Thymus (tissue), 11 donors: ENCODE results near the gene TIGD3. TPM values are rescaled to one million over a fixed set of nuclear protein-coding genes. Genes with fewer than 3 reads are reported as not detected.

Source experiments
- DNase-seq, 9 donors: peaks; one replicate each; pipeline ENCODE4 v3.0.0-alpha.2; 2013; ENCODE audit warnings: low spot score in 9 of 9, low read depth in 6 of 9, missing footprints in 1 of 9
- H3K27ac ChIP-seq, 2 donors: one replicate each; pipeline ENCODE4 v1.5.1; 2013; ENCODE audit warnings: control low read depth in 1 of 2, low read depth in 1 of 2, low read length in 1 of 2, mild to moderate bottlenecking in 1 of 2, moderate library complexity in 1 of 2
- H3K27me3 ChIP-seq, 2 donors: one replicate each; pipeline ENCODE4 v1.5.1; 2013; ENCODE audit warnings: low read length in 1 of 2; ENCODE audit not compliant: control insufficient read depth in 2 of 2, insufficient read depth in 1 of 2
- H3K36me3 ChIP-seq, 2 donors: one replicate each; pipeline ENCODE4 v1.5.1; 2013; ENCODE audit warnings: low read length in 1 of 2, mild to moderate bottlenecking in 1 of 2, moderate library complexity in 1 of 2; ENCODE audit not compliant: control insufficient read depth in 2 of 2, insufficient read depth in 2 of 2
- H3K4me1 ChIP-seq, 2 donors: one replicate each; pipeline ENCODE4 v1.5.1; 2013; ENCODE audit warnings: low read length in 2 of 2; ENCODE audit not compliant: control insufficient read depth in 2 of 2, insufficient read depth in 2 of 2
- H3K4me3 ChIP-seq, 2 donors: one replicate each; pipeline ENCODE4 v1.5.1; 2013; ENCODE audit warnings: low read length in 2 of 2, control low read depth in 1 of 2, mild to moderate bottlenecking in 1 of 2
- H3K9me3 ChIP-seq, 2 donors: one replicate each; pipeline ENCODE4 v1.5.1; 2013; ENCODE audit warnings: low read length in 1 of 2, mild to moderate bottlenecking in 1 of 2; ENCODE audit not compliant: control insufficient read depth in 2 of 2, insufficient read depth in 1 of 2
- whole genome bisulfite sequencing: extraction: QIAGEN DNeasy Blood & Tissue Kit; methylation state at CpG from one replicate; pipeline ENCODE4 v1.1.7; 2013; 5-methylcytosine and 5-hydroxymethylcytosine counted together
- polyA plus RNA-seq: library from polyadenylated mRNA; stranded (reverse); fragments of 200-250 nt; gene quantifications from one replicate; pipeline ENCODE4 v1.2.3, GENCODE V29; 2013
- total RNA-seq: library from RNA; stranded (reverse); fragments of 120-200 nt; gene quantifications from one replicate; pipeline ENCODE4 v1.2.4, GENCODE V29; 2013
- donor health status: healthy.

The TIGD3 gene
- total and polyA plus RNA-seq, 2 donors: 1.0 to 1.9 TPM

DNA sequence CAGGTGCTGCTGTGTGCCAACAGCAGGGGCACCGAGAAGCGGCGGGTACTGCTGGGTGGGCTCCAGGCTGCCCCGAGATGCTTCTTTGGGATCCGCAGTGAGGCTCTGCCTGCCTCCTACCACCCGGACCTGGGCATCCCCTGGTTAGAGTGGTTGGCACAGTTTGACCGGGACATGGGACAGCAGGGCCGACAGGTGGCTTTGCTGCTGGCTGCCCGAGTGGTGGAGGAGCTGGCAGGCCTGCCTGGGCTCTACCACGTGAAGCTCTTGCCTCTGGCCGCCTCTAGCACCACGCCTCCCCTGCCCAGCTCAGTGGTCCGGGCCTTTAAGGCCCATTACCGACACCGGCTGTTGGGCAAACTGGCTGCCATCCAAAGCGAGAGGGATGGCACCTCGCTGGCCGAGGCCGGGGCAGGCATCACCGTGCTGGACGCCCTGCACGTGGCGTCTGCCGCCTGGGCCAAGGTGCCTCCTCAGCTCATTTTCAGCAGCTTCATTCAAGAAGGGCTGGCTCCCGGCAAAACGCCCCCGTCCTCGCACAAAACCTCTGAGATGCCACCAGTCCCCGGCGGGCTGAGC is 1.9 kb downstream of the TIGD3 start:
- Histone ChIP-seq H3K27me3 (peaks cover 0 to 20% of the 10 kb centered on the region in 2 donors), H3K4me3 (no peak overlapping the region), H3K9me3 (peaks cover 0 to 2% of the 10 kb centered on the region in 2 donors), H3K36me3 (peaks cover 12 to 20% of the 10 kb centered on the region in 2 donors), H3K4me1 (peaks cover 14 to 38% of the 10 kb centered on the region in 2 donors), H3K27ac (no peak overlapping the region)
- 98% methylated on average over 30 of the region's 30 CpGs for WGBS
- no peak for DNase-seq

DNA sequence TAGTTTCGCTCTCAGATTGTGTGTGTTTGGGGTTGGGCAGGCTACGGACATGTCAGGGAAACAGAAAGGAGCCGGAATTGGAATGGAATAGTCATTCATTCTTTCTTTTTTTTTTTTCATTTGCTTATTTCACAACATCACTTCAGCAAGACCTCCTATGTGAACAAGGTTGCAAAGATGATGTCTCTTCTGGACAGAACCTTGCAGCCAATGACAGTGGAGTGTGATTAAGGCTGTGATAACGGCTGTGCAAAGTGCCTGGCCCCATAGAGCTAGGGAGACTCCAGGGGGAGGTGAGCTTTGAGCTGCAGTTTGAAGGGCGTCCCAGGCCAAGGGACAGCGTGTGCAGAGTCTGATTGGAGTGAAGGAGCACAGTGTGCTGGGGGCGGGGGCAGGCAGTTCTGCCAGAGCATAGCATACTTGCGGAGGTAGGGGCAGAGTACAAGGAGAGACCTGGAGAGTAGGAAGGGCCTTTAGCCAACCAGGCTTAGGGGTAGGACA is 3.4 kb downstream of the TIGD3 start:
- Histone ChIP-seq H3K9me3 (no peaks in the 10 kb centered on the region), H3K36me3 (peaks cover 0 to 7% of the 10 kb centered on the region in 2 donors), H3K4me1 (peaks cover 11 to 30% of the 10 kb centered on the region in 2 donors), H3K4me3 (no peak overlapping the region), H3K27ac (no peak overlapping the region), H3K27me3 (peaks cover 0 to 20% of the 10 kb centered on the region in 2 donors)
- 96% methylated on average over 8 of the region's 8 CpGs for WGBS
- no peak for DNase-seq

DNA sequence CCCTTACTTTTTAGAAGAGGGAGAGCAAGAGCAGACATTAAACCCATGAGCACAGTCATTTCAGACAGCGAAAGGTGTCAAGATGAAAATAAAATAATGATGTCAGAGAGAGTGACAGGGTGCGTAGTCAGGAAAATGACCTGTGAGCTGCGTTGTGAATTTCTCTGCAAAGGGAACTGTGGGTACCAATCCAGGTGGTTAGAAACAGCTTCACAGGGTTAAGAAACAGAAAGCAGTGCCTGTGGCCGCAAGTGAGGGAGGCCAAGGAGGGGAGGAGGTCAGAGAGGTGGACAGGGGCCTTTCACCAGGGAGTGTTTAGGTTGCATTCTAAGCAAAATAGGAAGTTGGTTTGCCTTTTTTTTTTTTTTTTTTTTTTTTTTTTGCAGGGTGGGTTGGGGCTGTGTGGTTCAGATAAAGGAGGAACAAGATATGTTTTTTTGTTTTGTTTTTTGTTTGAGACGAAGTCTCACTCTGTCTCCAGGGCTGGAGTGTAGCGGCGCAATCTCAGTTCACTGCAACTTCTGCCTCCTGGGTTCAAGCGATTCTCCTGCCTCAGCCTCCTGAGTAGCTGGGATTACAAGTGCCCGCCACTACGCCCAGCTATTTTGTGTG is 7.9 kb downstream of the TIGD3 start:
- WGBS: 56% methylated on average over 10 of the region's 10 CpGs
- Histone ChIP-seq H3K27me3 (no peaks in the 10 kb centered on the region), H3K27ac (no peak overlapping the region), H3K9me3 (no peaks in the 10 kb centered on the region), H3K4me3 (no peak overlapping the region), H3K4me1 (peaks cover 0 to 5% of the 10 kb centered on the region in 2 donors), H3K36me3 (no peaks in the 10 kb centered on the region)
- no peak for DNase-seq

DNA sequence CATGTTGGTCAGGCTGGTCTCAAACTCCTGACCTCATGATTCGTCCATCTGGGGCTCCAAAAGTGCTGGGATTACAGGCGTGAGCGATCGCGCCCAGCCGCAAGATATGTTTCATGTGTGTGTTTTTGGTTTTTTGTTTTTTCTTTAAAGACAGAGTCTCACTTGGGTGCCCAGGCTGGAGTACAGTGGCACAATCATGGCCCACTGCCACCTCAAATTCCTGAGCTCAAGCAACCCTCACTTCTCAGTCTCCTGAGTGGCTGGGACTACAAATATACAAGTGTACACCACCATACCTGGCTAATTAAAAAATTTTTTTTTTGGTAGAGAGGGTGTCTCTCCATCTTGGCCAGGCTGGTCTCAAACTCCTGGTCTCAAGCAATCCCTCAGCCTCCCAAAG is 8.4 kb downstream of the TIGD3 start:
- no peak overlapping the region for H3K4me3 ChIP-seq
- no peaks in the 10 kb centered on the region for H3K36me3 ChIP-seq
- H3K27ac ChIP-seq: no peak overlapping the region

DNA sequence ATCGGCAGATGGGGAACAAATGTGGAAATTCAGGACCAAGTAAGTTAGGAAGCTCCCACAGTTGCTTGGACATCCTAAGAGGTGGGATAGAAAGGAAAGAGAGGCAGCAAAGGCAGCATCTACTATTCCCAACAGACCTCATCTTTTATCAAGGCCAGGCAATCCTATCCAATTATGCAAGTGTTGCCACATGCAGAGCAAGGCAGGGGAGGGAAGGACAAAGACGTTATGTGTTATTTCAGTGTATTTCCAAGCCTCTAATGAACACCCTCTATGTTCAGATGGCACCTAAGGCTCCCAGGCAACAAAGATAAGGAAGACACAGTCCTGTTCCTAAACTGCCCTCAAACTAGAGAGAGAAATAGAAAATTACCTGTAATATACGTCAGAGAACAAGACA is 9.2 kb downstream of the TIGD3 start:
- Histone ChIP-seq H3K27me3 (no peaks in the 10 kb centered on the region), H3K4me3 (no peak overlapping the region), H3K27ac (no peak overlapping the region), H3K4me1 (peaks cover 0 to 5% of the 10 kb centered on the region in 2 donors), H3K36me3 (no peaks in the 10 kb centered on the region), H3K9me3 (no peaks in the 10 kb centered on the region)
- DNase-seq: no peak
- 95% methylated on average over 3 of the region's 3 CpGs for WGBS

More for the DNA sequence above, 8.4 kb downstream of the TIGD3 start:
- DNase-seq: no peak
- H3K27me3 ChIP-seq: no peaks in the 10 kb centered on the region
- peaks cover 0 to 5% of the 10 kb centered on the region in 2 donors for H3K4me1 ChIP-seq
- H3K9me3 ChIP-seq: no peaks in the 10 kb centered on the region
- WGBS: 84% methylated on average over 6 of the region's 6 CpGs

DNA sequence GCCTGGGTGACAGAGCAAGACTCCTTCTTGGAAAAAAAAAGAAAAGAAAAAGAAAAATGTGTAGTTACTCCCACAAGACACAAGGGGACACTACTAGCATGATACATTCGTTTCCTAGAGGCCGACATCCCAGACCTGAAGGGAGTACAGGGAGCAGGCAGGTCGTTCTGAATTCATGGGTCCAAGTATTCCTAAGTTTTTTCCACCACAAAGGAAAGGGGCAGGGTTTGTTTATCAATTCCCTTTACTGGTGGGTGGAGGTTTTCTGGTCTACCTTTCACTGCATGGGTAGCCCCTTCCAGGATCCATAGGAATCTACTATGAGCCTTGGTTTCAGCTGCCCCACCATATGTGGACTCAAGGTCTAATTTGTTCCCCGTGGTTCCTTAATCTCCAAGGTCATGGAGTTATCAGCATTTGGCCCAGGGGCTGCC is 11.8 kb downstream of the TIGD3 start:
- DNase-seq: peak in 4 of 9 donors; percentile 33 to 72 (median 46)
- Histone ChIP-seq H3K36me3 (no peaks in the 10 kb centered on the region), H3K9me3 (no peaks in the 10 kb centered on the region), H3K27me3 (no peaks in the 10 kb centered on the region), H3K4me3 (no peak overlapping the region), H3K4me1 (peaks cover 0 to 5% of the 10 kb centered on the region in 2 donors), H3K27ac (no peak overlapping the region)
- 9% methylated on average over 4 of the region's 4 CpGs for whole genome bisulfite sequencing

DNA sequence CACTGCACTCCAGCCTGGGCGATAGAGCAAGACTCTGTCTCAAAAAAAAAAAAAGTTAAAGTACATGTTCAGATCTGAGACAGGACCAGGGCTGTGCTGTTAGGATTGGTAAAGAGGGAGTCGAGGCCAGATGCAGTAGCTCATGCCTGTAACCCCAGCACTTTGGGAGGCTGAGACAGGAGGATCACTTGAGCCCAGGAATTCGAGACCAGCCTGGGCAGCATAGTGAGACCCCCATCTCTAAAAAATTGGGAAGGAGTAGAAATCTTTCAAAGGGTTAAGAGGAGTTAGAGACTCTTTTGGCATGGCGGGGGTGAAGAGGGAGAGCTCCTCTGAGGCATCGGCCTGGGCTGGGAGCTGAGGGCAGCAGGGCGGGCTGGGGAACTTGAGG is 16.1 kb downstream of the TIGD3 start:
- Histone ChIP-seq H3K27me3 (no peaks in the 10 kb centered on the region), H3K36me3 (no peaks in the 10 kb centered on the region), H3K4me3 (no peak overlapping the region), H3K27ac (no peak overlapping the region), H3K4me1 (no peaks in the 10 kb centered on the region), H3K9me3 (no peaks in the 10 kb centered on the region)
- WGBS: 94% methylated on average over 6 of the region's 6 CpGs
- DNase-seq: no peak

DNA sequence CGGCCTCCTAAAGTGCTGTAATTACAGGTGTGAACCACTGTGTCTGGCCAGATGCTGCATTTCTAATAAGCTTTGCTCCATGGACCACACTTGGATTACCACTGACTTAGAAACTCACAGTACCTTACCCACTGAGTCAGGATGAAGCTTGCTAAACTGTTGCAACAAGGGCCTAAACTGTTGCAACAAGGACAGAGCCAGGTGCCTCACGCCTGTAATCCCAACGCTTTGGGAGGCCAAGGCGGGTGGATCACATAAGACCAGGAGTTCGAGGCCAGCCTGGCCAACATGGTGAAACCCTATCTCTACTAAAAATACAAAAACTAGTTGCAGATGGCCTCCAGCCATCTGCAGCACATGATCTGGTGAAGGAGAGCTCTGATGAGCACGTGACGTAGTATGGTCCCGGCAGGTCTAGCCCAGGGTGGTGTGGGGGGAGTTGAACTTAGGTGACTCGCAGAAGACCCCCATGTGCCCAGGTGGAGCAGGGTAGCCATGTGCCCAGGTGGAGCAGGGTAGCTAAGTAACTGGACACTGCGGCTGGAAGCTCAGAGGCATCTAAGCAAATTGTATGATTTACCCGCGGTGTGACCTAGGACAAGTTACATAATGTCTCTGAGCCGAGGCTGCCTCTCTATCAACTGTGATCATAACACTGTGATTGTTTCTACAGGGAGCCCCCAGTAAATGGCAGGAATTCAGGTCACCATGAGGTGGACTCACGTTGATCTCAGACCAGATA is 19.5 kb downstream of the TIGD3 start:
- Histone ChIP-seq H3K27ac (no peak overlapping the region), H3K36me3 (peaks cover 0 to under 1% of the 10 kb centered on the region in 2 donors), H3K4me1 (no peaks in the 10 kb centered on the region), H3K4me3 (no peak overlapping the region), H3K9me3 (peaks cover 0 to 1% of the 10 kb centered on the region in 2 donors), H3K27me3 (no peaks in the 10 kb centered on the region)
- WGBS: 96% methylated on average over 14 of the region's 14 CpGs
- DNase-seq: no peak

DNA sequence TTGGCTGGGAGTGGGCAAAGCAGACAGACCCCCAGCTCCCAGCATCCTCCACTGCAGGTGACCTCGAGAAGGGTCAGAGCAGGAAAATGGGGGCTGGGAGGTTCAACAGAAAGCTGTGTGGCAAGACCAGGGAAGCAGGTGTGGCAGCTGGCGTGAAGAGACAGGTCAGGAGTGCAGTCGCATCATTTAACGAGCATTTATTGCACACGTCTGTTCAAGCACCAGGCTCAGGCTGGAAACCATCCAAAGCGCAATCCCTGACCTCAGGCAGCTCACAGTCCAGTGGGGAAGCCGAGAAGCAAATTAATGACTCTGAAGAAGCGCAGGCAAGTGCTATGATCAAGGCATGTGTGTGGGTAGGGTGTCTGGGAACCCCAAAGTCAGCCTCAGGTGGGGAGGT is 20.5 kb downstream of the TIGD3 start:
- no peaks in the 10 kb centered on the region for H3K4me1 ChIP-seq
- no peaks in the 10 kb centered on the region for H3K27me3 ChIP-seq
- H3K4me3 ChIP-seq: no peak overlapping the region
- H3K9me3 ChIP-seq: peaks cover 0 to 1% of the 10 kb centered on the region in 2 donors
- 93% methylated on average over 8 of the region's 8 CpGs for WGBS
- no peak overlapping the region for H3K27ac ChIP-seq
- no peak for DNase-seq
- H3K36me3 ChIP-seq: peaks cover 4 to 8% of the 10 kb centered on the region in 2 donors
